ENCODE results near the gene ITGB1BP1.

The ITGB1BP1 gene

GRCh38 chr2:9461079-9461478, 37.8 kb upstream of the ITGB1BP1 start:
- Histone ChIP-seq H3K4me2 (ENCODE audit: low read length) (no peak overlapping the region), H3K27me3 (ENCODE audit: control insufficient read depth, insufficient read depth, low read length) (no peaks in the 10 kb centered on the region), H3K4me1 (no peaks in the 10 kb centered on the region), H3K9ac (no peak overlapping the region), H3K9me3 (ENCODE audit: control insufficient read depth, low read length) (no peaks in the 10 kb centered on the region), H2AFZ (no peak overlapping the region), H3K79me2 (no peaks in the 10 kb centered on the region), H3K27ac (no peak overlapping the region), H3K4me3 (ENCODE audit: low read depth, low read length) (no peak overlapping the region), H3K36me3 (ENCODE audit: control insufficient read depth, insufficient read depth, low read length) (no peaks in the 10 kb centered on the region)
- no peak for TF ChIP-seq CTCF (IDR thresholded peaks at IDR 0.05)

- Histone ChIP-seq H3K36me3 (ENCODE audit: control insufficient read depth, insufficient read depth, low read length) (no peaks in the 10 kb centered on the region), H3K4me3 (ENCODE audit: low read depth, low read length) (no peak overlapping the region), H3K4me2 (ENCODE audit: low read length) (no peak overlapping the region), H3K79me2 (no peaks in the 10 kb centered on the region), H2AFZ (no peak overlapping the region), H3K4me1 (no peaks in the 10 kb centered on the region), H3K9me3 (ENCODE audit: control insufficient read depth, low read length) (no peaks in the 10 kb centered on the region), H3K27me3 (ENCODE audit: control insufficient read depth, insufficient read depth, low read length) (no peaks in the 10 kb centered on the region), H3K9ac (no peak overlapping the region), H3K27ac (no peak overlapping the region)
- no peak for TF ChIP-seq CTCF (IDR thresholded peaks at IDR 0.05)
Measured at GRCh38 chr2:9460441-9461017, 37.2 kb upstream of the ITGB1BP1 start.

- Histone ChIP-seq H3K36me3 (ENCODE audit: control insufficient read depth, insufficient read depth, low read length) (no peaks in the 10 kb centered on the region), H3K9ac (no peak overlapping the region), H3K27ac (no peak overlapping the region), H3K9me3 (ENCODE audit: control insufficient read depth, low read length) (no peaks in the 10 kb centered on the region), H3K27me3 (ENCODE audit: control insufficient read depth, insufficient read depth, low read length) (no peaks in the 10 kb centered on the region), H3K79me2 (no peaks in the 10 kb centered on the region), H3K4me3 (ENCODE audit: low read depth, low read length) (no peak overlapping the region), H3K4me2 (ENCODE audit: low read length) (no peak overlapping the region), H3K4me1 (no peaks in the 10 kb centered on the region), H2AFZ (no peak overlapping the region)
- TF ChIP-seq CTCF (IDR thresholded peaks at IDR 0.05) = no peak
Measured at GRCh38 chr2:9451231-9451630, 27.9 kb upstream of the ITGB1BP1 start.

- H3K27me3 ChIP-seq (ENCODE audit: control insufficient read depth, insufficient read depth, low read length) = no peaks in the 10 kb centered on the region
- H2AFZ ChIP-seq = no peak overlapping the region
- no peaks in the 10 kb centered on the region for H3K4me1 ChIP-seq
- no peaks in the 10 kb centered on the region for H3K79me2 ChIP-seq
- H3K36me3 ChIP-seq (ENCODE audit: control insufficient read depth, insufficient read depth, low read length) = no peaks in the 10 kb centered on the region
- no peak overlapping the region for H3K4me2 ChIP-seq (ENCODE audit: low read length)
- no peak overlapping the region for H3K27ac ChIP-seq
- H3K4me3 ChIP-seq (ENCODE audit: low read depth, low read length) = no peak overlapping the region
- TF ChIP-seq CTCF (IDR thresholded peaks at IDR 0.05) = no peak
- H3K9ac ChIP-seq = no peak overlapping the region
- H3K9me3 ChIP-seq (ENCODE audit: control insufficient read depth, low read length) = no peaks in the 10 kb centered on the region
Measured at GRCh38 chr2:9445089-9445488, 21.8 kb upstream of the ITGB1BP1 start.

- H3K4me1 ChIP-seq = no peaks in the 10 kb centered on the region
- H3K27ac ChIP-seq = no peak overlapping the region
- no peak overlapping the region for H3K9ac ChIP-seq
- H3K4me3 ChIP-seq (ENCODE audit: low read depth, low read length) = no peak overlapping the region
- H3K9me3 ChIP-seq (ENCODE audit: control insufficient read depth, low read length) = no peaks in the 10 kb centered on the region
- no peak overlapping the region for H2AFZ ChIP-seq
- no peaks in the 10 kb centered on the region for H3K27me3 ChIP-seq (ENCODE audit: control insufficient read depth, insufficient read depth, low read length)
- no peak overlapping the region for H3K4me2 ChIP-seq (ENCODE audit: low read length)
- no peaks in the 10 kb centered on the region for H3K36me3 ChIP-seq (ENCODE audit: control insufficient read depth, insufficient read depth, low read length)
- no peak for TF ChIP-seq CTCF (IDR thresholded peaks at IDR 0.05)
- no peaks in the 10 kb centered on the region for H3K79me2 ChIP-seq
Measured at GRCh38 chr2:9443526-9443925, 20.2 kb upstream of the ITGB1BP1 start.

All from parathyroid adenoma (tissue), 2 donors.